DND-41 (cell line): ENCODE data around the gene GTSE1.

Experiments
- EZH2 ChIP-seq: IDR thresholded peaks from 3 replicates; pipeline ENCODE4 v1.6.1; 2012; ENCODE audit warnings: borderline replicate concordance, low read depth, mild to moderate bottlenecking, moderate library complexity, low read length, inconsistent platforms; ENCODE audit not compliant: severe bottlenecking
- TF ChIP-seq, protein P1 (sequence below): IDR thresholded peaks from 2 replicates; pipeline ENCODE4 v1.5.1; 2012; ENCODE audit warnings: borderline replicate concordance, low read length, moderate library complexity, mild to moderate bottlenecking; ENCODE audit not compliant: poor library complexity, severe bottlenecking; ENCODE audit errors: extremely low read depth

DNA sequence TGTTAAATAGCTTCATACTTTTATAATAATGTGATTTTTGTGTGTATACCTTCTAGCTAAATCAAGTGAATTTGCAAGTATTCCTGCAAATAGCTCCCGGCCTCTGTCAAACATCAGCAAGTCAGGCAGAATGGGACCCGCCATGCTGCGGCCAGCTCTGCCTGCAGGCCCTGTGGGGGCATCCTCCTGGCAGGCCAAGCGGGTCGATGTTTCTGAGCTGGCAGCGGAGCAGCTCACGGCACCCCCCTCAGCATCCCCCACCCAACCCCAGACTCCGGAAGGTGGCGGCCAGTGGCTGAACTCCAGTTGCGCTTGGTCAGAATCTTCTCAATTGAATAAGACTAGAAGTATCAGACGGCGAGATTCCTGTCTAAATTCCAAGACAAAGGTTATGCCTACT lies 19.3 kb downstream of the GTSE1 start:
- TF ChIP-seq, protein P1, sequence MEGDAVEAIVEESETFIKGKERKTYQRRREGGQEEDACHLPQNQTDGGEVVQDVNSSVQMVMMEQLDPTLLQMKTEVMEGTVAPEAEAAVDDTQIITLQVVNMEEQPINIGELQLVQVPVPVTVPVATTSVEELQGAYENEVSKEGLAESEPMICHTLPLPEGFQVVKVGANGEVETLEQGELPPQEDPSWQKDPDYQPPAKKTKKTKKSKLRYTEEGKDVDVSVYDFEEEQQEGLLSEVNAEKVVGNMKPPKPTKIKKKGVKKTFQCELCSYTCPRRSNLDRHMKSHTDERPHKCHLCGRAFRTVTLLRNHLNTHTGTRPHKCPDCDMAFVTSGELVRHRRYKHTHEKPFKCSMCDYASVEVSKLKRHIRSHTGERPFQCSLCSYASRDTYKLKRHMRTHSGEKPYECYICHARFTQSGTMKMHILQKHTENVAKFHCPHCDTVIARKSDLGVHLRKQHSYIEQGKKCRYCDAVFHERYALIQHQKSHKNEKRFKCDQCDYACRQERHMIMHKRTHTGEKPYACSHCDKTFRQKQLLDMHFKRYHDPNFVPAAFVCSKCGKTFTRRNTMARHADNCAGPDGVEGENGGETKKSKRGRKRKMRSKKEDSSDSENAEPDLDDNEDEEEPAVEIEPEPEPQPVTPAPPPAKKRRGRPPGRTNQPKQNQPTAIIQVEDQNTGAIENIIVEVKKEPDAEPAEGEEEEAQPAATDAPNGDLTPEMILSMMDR, result no peak
- TF ChIP-seq EZH2, result no peak
